ENCODE measurements around the gene PAQR5. TPM values are rescaled to one million over a fixed set of nuclear protein-coding genes. Genes with fewer than 3 reads are reported as not detected.
"Not testable (repeated sequence)": the region's sequence is repeated elsewhere in the genome, so short reads cannot be mapped to it uniquely, and the experiment has no call there.

PAQR5 gene
- total RNA-seq, 2 donors from 2014 or later, result 1.2 to 6.1 TPM

- DNase-seq (ENCODE audit: low spot score) (no peak), ATAC-seq (ENCODE audit: insufficient number of reproducible peaks, low FRiP score, low read depth) (no peak)
- H3K4me1 ChIP-seq (ENCODE audit: control insufficient read depth in 1 of 2, low read depth in 2 of 2), result no peaks in the 10 kb centered on the region
- H3K36me3 ChIP-seq, result peaks cover 12% of the 10 kb centered on the region
- H3K27me3 ChIP-seq (replicated peaks; ENCODE audit: insufficient read depth), result no peaks in the 10 kb centered on the region
- no peak for TF ChIP-seq CTCF (IDR thresholded peaks at IDR 0.05)
- H3K27ac ChIP-seq, result no peak overlapping the region
- no peaks in the 10 kb centered on the region for H3K9me3 ChIP-seq
- no peak overlapping the region for H3K4me3 ChIP-seq
These were observed 140.9 kb downstream of the PAQR5 start for GRCh38 chr15:69439623-69440022.

GRCh38 chr15:69443032-69443611, 144.4 kb downstream of the PAQR5 start:
- H3K4me3 ChIP-seq, result no peak overlapping the region
- no peaks in the 10 kb centered on the region for H3K27me3 ChIP-seq (replicated peaks; ENCODE audit: insufficient read depth)
- TF ChIP-seq CTCF (IDR thresholded peaks at IDR 0.05), result no peak
- H3K27ac ChIP-seq, result no peak overlapping the region
- H3K4me1 ChIP-seq (ENCODE audit: control insufficient read depth in 1 of 2, low read depth in 2 of 2), result no peaks in the 10 kb centered on the region
- no peaks in the 10 kb centered on the region for H3K9me3 ChIP-seq
- DNase-seq (ENCODE audit: low spot score) (no peak), ATAC-seq (ENCODE audit: insufficient number of reproducible peaks, low FRiP score, low read depth) (no peak)
- H3K36me3 ChIP-seq, result peaks cover 13% of the 10 kb centered on the region

GRCh38 chr15:69444686-69445085, 146.0 kb downstream of the PAQR5 start:
- no peak for ATAC-seq (ENCODE audit: insufficient number of reproducible peaks, low FRiP score, low read depth)
- DNase-seq (ENCODE audit: low spot score), result no peak
- no peaks in the 10 kb centered on the region for H3K4me1 ChIP-seq (ENCODE audit: control insufficient read depth in 1 of 2, low read depth in 2 of 2)
- H3K27me3 ChIP-seq (replicated peaks; ENCODE audit: insufficient read depth), result no peaks in the 10 kb centered on the region
- H3K36me3 ChIP-seq, result peaks cover 8% of the 10 kb centered on the region
- H3K27ac ChIP-seq, result no peak overlapping the region
- H3K4me3 ChIP-seq, result no peak overlapping the region
- no peaks in the 10 kb centered on the region for H3K9me3 ChIP-seq
- TF ChIP-seq CTCF (IDR thresholded peaks at IDR 0.05), result no peak

GRCh38 chr15:69446953-69447352, 148.2 kb downstream of the PAQR5 start:
- Histone ChIP-seq H3K4me3 (no peak overlapping the region), H3K27ac (no peak overlapping the region), H3K9me3 (no peaks in the 10 kb centered on the region), H3K36me3 (peaks cover 4% of the 10 kb centered on the region), H3K4me1 (ENCODE audit: control insufficient read depth in 1 of 2, low read depth in 2 of 2) (no peaks in the 10 kb centered on the region), H3K27me3 (replicated peaks; ENCODE audit: insufficient read depth) (no peaks in the 10 kb centered on the region)
- no peak for TF ChIP-seq CTCF (IDR thresholded peaks at IDR 0.05)
- ATAC-seq (ENCODE audit: insufficient number of reproducible peaks, low FRiP score, low read depth), result no peak
- no peak for DNase-seq (ENCODE audit: low spot score)

- H3K27me3 ChIP-seq (replicated peaks; ENCODE audit: insufficient read depth); DNase-seq (ENCODE audit: low spot score); H3K4me3 ChIP-seq; H3K9me3 ChIP-seq; H3K36me3 ChIP-seq; H3K27ac ChIP-seq; ATAC-seq (ENCODE audit: insufficient number of reproducible peaks, low FRiP score, low read depth): not testable (repeated sequence)
- H3K4me1 ChIP-seq (ENCODE audit: control insufficient read depth in 1 of 2, low read depth in 2 of 2), result peaks cover 12 to 15% of the 10 kb centered on the region in 2 donors
These were observed 151.5 kb downstream of the PAQR5 start for GRCh38 chr15:69450221-69450620.

All from thoracic aorta (tissue), 2 donors.